ENCODE data around the gene TAF3.

TAF3 gene

DNA sequence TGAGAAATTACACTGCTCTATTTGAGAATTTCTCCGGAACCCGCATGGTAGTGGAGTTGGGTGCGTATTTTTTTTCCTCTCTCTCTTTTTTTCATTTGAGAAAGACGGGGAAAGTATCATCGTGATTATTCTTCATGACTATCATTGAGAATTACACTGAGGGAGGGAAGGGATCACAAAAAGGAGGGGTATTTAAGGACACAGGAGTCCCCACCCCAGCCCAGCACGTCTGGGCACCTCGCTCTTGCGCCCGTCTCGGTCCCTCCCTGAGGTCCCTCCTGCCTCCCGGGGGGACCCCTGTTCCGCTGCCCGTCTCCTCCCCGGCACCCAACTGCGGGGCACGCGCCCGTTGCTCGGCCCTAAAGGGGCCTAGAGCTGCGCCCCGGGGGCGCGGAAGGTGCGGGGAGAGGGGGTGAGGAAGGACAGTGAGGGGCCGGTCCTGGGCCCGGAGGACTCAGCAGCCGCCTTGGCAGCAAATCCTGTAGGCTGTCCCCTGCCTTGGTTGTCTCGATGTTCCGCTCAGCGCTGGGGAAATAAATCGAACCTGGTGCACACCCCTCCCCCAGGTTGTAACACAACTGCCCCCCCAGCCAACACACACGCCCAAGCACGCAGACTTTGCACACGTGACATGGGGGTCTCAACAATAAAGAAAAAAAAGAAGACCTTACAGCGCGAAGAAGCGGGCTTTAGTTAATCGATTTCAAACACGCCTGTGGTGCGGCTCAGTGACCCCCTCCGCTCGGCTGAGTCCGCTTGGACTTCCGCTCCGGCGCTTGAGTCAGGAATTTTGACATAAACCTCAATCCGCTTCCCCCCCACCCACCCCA, 217.6 kb downstream of the TAF3 start:
- DNase-seq = no peak

DNA sequence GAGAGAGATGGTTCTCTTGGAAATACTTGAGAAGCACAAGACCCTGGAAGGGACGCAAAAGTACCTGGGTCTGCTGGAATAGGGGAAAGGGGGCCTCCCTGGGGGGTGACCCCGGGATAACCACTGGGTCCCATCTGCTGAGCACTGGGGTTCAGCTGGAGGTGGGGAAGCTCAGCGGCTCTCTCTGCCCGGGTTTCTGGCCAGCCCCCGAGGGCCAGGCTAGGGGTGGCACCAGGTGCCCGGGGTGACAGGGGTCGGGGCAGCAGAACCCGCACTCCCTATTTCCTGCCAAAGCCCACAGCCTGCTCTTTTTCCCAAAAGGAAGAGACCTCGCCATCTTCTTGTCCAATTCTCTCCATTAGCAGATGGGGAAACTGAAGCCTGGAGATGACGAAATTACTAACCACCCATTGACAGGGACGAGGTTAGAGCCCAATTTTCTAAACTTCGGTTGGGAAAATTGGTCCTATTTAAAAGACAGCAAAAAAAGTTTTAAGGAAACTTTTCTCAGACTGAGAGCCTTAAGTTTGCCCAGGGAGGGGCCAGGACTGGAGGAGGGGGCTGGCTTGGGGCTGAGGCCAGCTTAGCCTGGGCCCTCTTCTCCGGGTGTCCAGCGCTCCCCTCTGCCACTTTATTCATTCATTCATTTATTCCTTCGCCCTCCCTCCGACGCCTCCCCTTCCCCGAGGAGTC, 218.3 kb downstream of the TAF3 start:
- DNase-seq = no peak

DNA sequence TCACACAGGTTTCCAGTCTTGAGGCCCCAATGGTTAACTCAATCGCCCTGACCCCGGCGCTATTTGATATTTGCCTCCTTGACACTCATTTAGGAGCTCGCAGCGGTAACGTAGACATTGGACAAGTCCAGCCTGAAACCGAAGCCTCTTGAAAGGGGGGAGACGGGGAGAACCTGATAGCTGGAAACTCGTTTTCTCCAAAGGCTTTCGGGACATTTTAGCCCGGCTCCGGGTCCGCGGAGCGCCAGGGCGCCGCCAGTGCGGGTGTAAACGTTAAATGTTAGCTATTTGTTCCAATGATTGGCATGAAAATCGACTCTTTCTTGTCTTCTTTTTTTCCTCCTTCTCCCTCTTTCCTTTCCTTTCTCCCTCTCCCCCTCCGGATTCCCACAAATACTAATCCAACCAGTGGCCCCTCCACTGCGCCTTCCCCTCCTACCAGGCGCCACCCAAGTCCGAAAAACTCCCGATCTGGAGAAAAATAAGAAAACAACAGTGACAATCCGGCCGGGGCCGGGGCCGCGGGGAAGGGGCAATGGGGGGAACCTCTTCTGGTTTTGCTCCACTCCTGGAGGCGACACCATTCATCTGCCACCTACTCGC, 219.0 kb downstream of the TAF3 start:
- DNase-seq = no peak

DNA sequence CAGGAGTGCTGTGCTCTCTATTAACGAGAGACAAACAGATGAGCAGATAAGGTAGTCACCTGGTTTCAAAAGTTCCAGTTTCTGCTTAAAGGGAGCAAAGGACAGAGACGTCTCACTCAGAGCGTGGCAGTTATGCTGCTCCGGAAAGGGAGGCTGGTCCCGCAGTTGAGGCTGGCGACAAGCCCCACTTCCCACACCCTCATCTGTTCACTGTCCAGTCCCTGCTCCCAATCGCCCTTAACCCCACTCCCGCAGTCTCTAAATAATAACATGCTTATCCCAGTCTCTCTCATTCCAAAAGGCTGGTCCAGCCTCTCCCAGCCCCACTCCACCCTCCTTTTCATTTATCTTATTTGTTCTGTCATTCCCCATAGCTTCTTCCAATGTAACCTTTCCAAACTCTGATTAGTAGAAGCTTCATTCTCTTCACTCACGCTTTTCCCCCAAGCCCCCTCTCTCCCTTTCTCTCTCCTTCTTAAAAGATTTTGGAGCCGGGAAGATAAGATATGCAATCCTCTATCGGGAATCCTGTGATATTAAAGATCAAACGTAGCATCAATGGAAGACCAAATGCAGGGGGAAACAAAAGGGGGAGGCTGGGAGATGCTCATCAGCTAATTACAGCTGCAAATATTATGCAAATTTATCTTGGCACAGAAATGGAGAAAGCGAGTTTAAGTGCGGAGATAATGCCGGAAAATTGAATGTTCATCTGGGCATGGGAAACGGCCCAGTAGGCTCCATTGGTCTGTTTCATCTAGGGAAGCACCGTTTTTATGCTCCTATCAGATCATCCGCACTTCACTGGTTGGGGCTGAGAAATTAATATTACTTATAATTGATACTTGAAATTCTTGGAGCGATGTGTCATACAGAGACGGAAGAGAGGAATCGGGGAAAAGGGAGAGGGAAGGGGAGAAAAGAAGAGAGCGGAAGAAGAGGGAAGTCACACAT, 219.9 kb downstream of the TAF3 start:
- no peak for DNase-seq

DNA sequence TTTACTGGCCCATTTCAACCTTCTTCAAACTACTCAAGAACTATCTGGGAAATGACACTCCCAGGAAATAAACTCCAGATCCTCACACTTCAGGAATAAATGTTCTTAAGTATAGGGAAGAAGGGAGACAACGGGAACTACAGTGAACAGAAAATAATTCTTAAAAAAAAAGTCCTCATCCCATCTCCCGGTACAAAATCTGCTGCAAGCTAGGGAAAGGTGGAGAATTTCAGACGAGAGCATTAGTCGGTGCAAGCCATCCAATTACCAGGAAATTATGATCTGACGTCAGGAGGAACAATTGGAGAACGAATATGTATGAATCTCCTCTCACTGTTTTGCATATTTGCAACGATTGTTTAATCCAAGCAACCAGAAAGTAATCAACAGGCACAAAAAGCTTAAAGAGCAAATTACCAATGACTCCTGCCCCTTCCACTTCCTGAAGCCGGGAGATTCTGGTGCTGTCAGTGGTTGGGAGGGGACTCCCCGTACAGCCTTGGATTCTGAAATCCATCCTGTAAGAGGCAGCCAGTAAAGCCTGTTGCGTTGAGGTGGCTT, 221.1 kb downstream of the TAF3 start:
- no peak for DNase-seq

DNA sequence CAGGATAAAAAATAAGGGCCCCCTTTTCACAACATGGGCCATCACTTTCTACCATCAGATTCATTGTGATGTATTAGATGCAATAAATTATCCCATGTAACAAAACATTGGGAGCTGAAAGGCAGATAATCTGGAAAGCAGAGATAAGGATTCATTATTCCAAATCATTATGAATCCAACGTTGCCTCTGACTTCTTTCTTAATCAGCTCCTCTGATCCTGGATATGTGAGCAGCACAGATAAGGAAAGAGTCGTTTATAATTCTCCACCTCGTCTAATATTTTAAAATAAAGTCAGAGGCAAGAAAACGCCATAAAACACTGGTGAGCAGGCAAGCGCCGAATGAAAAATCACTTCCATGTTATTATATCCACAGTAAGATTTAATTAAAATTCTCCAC, 222.3 kb downstream of the TAF3 start:
- no peak for DNase-seq

DNA sequence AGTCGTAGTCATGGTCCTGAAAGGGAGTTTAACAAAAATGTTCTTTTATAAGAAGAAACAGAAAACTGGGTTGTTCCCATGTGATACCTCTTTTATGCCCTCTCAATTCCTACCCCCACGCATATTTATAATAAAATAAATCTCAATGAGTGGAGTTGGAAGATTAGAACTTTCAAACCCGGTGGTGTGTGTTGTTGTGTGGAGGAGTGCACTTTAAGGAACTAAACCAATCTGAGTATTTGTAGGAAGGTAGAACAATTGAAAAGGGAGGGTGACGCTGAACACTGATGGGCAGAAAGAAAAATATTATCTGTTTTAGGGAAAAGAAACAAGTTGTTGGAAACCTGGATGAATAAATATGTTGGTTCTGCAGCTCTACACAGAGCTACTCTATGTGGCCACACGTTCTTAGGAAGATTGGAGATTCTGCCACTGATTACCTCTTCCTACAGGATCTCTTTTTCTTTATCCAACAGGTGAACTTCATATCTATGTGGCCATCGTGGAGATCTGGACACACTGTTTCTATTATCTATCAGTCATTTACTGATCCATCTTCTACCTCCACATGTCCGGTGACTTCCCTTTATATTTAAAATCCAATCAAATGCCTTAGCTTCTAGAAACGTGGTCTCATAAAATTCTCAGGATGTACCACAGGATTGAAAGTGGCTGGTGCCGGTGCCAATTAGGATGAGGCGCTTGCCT, 223.1 kb downstream of the TAF3 start:
- no peak for DNase-seq

DNA sequence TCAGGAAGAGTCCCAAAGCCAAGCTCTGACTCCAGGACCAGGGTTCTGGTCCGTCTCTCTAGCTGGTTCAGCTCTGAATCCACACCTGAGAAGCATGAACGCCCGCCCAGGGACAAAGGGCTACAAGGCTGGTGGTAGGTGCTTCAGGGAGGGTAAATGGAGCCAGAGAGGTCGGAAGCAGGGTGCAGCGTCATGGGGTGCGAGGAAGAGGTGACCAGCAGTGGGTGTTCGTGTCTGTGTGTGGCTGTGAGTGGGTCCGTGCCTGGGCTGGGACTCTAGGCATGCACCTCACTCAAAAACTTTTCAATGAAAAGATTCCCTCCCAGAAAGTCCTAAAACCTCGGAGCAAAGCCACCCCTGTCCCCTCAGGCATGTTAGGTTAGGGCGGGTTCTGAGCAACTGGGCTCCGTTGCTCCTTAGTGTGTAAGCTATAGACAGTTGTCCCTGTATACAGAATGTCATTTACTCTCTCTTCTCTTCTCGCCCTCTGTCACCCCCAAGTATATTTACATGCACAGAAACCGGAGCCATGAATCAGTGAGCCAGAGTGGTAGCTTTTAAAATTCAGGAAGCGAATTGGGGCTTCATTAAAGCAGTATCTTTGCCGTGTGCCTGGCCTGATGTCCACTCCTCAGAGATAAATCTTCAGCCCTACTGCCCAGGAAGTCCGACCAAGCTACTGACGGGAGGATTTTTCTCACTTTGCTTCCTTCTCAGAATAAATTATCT, 223.9 kb downstream of the TAF3 start:
- no peak for DNase-seq

DNA sequence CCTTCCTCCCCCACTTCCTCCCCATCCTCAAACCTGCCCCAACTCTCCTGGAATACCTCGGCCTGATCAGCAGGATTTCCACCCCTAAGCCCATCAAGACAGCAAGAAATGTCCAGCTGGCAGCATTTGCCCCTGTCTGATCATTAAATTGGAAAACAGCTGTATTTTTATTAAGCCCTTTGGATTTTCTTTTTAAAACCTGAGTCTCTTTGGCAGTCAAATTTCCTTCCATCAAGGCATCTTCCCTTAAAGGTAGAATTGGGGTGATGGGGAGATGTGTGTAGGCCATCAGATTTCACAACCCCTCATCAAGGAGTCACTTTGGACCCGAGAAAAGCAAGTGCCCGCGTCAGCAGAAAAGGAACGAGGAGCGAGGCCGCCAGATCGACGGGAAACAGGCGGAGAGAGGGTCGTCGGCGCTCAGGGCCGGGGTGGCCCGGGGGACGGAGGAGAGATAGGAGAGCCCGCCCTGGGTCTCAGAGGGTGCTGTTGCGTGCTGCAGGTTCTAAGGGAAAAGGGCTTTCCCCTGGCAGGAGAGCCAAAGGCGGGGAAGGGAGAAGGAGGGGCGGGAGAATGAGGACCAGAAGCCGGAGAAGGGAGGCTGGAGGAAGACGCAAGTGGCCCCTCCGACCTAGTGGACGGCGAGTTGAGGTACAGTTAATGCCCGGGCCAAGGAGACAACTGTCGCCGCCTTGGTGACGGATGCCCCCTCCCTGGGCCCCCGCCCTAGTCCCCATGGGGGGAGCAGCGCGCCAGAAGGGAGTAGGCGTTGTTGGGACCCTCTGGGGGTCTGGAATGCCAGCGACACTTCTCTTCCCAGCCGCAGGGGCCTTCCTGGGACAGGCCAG, 224.6 kb downstream of the TAF3 start:
- no peak for DNase-seq

DNA sequence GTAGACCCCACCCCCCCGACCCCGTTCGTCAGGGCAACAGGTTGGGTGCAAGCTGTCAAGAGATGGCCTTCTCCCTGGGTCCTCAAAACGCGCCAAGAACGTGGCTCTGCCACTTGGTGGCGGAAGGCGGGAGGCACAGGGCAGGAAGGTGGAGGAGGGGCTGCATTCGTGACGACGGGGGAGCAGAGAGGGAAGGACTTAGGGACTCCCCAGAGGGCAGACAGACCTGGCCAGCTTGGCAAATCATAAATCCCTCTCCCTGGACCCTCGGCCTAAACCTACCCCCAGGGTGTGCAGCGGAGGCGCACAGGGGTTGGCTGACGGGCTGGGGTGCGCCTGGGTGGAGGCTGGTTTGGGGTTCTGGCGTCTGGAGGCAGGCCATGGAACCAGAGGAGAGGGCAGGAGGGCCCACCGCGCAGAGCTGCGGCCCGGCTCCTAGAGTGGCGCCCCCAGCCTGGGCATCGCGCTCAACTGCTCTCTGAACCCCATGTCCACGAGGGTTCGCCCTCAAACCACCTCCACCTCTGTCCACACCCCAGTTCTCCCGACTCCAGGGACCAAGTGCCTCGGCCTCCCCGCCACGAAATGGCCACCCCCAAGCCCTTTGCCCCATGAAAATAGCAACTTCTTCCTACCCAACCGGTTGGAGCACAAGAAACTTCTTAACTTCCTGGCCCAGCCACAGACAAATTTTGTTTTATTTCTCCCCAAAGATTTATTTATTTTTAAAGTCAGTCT, 225.4 kb downstream of the TAF3 start:
- no peak for DNase-seq

DNA sequence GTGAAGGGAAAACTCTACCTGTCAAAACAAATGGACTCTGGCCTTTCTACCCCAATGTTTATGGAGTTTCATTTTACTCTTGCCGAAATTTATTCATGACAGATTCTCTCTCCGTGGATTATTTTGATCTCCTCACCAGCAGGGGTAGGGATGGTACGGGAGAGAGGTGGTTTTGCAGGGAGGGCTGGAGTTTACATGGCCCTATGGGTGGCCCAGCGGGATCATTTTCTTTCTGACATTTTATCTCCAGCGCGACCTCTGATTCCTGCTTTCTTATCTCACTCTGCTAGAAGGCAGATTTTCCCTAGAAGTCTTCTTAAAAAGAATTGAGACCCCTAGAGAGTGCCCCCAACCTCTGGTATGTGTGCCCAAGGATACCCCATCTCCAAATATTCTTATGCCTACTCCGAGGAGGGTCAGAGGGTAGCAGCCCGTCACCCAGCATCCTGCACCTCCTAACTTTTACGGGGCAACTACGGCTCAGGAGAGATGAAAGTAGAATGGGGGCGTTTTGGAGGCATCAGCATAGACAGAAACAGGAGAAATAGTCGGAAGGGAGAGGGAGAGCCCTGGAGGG, 226.1 kb downstream of the TAF3 start:
- DNase-seq = no peak

DNA sequence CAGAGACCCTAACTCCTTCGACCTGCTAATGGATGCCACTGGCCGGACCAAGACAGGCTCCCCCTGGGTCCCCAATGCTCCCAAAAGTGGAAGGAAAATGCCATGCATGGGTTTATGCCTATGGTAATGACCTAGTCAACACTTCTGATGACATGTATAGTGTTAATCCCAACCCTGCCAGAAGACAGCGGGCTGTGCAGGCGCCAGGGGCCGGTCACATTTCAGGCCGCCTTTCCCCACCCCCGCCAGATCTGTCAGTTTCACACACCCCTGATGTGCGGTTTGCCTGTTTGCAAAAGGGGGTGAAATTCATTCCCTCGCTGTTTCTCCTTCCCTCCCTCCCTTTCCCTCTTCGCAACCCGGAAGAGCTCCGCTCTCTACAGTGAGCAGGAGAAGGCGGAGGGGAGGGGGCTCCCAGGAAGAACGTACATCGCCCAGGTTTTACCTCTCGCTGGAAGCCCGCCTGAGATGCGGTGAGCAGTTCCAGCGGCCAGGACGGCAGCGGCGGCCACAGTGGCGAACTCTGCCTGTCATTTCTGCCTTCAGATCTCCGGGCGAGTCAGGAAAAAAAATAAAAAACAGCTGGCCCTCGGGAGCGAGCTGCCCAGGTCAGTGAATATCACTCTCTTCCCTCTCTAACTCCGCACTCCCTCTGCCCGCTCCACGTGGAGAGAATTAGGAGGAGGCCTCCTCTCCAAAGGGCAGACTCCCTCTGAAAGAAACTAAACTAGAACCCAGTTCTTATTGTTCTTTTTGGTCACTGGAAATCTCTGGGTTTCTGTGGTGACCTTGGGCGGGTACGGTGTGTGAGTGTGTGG, 226.8 kb downstream of the TAF3 start:
- DNase-seq = no peak

DNA sequence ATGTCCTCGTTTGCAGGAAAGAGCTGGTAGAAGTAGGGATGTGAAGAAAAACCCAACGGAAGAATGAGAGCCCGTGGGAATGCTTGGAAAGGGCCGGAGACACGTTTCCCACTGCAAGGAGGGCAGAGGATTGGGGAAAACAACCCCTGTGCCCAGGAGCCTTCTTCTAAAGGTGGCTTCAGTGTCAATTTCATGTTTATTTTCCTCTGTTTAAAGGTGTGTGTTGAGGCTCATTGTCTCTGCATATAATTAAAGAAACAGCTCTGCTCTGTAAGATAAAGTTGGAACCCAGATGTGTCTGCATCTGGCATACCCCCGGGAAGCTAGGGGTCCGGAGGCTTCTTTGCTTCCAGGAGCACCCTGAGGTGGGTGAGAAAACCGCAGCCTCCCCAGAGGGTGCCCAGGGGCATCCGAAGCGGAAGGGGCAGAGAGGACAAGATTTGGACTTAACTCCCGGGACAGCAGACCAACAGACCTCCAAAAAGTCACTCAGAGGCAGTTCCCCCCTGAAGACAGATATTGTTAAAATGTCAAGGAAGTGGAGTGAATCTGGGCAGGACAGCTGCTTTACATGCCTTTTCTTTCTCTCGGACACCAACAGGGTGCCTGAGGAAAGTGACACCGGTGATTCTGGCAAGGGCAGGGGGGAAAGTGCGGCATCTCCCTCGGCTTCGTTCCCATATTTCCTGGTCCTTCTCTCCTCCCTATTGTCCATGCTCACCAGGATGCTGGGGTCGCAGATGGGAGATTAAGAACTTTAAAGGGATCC, 227.6 kb downstream of the TAF3 start:
- no peak for DNase-seq

DNA sequence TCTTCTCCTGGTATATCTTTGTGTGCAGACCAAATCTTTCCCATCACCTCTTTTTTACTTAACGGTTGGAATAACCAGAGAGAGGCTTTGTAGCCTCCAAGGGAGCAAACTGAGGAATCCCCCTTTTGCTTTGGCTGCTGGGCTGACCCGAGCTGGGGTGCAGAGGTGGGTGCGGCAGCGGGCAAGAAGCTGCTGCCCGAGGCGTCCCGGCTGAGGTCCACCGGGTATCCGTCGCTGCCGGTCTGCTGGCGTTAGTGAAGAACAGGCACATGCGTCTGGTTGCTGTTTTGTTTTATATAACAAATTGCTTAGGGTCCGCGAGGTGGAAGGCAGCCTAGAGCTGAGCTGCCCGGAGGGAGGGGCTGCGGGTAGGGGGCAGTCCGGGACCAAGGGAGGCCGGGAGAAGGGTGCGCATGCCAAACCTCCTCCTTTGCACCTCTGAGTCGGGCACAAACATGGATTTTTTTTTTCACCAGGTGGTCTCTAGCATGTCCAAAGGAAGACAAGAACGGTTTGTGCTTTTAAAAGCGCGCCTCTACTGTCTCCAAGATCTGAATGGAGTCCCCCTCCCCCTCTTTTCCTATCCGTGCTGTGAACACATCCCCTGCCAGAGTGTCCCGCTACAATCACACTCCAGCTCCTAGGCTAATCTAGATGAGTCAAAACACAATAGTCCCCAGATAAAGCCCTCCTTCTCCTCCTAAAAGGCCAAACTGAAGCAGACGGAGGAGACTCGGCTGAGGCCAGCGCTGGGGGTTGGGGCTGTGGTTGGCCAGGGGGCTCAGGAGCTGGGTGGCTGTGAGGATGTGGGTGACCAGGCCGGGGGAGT, 229.4 kb downstream of the TAF3 start:
- no peak for DNase-seq

DNA sequence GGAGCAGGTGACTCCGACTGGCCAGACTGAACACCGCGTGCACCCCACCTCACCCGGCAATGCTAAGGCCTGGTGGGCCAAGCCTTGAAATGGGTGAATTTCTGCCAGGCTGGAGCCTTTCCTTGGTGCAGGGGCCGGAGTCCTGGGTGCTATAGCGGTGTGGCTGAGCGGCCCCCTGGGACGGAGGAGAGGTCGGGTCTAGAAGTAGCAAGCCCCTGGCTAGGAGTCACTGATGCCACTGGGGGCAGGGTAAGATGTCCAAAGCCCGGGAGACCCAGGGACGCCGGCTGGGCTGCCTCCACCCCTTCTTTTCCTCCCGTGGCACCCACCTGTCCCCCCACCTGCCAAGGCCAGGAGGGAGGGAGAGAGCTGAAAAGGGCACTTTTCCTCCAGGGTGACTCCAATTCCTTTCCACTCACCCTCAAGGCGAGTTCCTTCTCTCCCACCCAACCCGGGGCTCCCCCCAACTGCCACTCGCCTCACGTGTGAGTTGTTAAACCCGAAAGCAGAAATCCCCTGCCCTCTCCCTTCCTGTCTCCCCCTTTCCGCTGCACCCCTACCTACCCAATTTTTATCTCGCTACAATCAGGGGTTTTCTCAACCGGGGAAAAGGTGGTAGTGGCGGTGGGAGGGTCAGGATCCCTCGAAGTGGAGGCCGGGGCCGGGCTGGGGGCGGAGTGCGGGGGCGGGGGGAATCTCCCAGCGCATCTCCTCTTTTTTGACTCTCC, 230.1 kb downstream of the TAF3 start:
- no peak for DNase-seq

Data from NCI-H446 treated with DMSO at 0.1 percent for 48 hours (cell line).